ENCODE results near the gene DNAL4. TPM values are rescaled to one million over a fixed set of nuclear protein-coding genes. Genes with fewer than 3 reads are reported as not detected.

DNAL4 gene
- total RNA-seq: 29.1 and 38.3 TPM in 2 replicates

GRCh38 chr22:38793721-38794466 lies at the start of gene DNAL4:
Gene DNAL4 (minus strand): TSS chr22:38794143. CDS start chr22:38782731, 11,412 bp downstream.

GRCh38 chr22:38755911-38756532 lies 37.9 kb downstream of the DNAL4 start, which contains the start of gene SUN2:
Gene SUN2 (minus strand): TSS chr22:38755998. CDS start chr22:38752628, 3,370 bp downstream.

Other genes starting within 250 kb of the DNAL4 start
- 1.4 and 3.1 TPM in 2 replicates for gene DMC1, start 224.0 kb downstream of the DNAL4 start, total RNA-seq
- 0.34 and 1.4 TPM in 2 replicates for gene FAM227A, start 137.8 kb downstream of the DNAL4 start, total RNA-seq
- gene CBY1, start 137.5 kb downstream of the DNAL4 start, total RNA-seq: 15.8 and 22.2 TPM in 2 replicates
- 32.9 and 78.6 TPM in 2 replicates for gene TOMM22, start 112.2 kb downstream of the DNAL4 start, total RNA-seq
- gene JOSD1, start 93.2 kb downstream of the DNAL4 start, total RNA-seq: 93.3 and 129 TPM in 2 replicates
- gene GTPBP1, start 88.2 kb downstream of the DNAL4 start, total RNA-seq: 21.9 and 47.3 TPM in 2 replicates
- 21.5 and 69.4 TPM in 2 replicates for gene SUN2, start 38.1 kb downstream of the DNAL4 start, total RNA-seq
- gene NPTXR, start 49.9 kb upstream of the DNAL4 start, total RNA-seq: under 0.01 and 5.7 TPM in 2 replicates
- 13.7 and 32.5 TPM in 2 replicates for gene CBX6, start 78.1 kb upstream of the DNAL4 start, total RNA-seq
- 0.64 and 5.8 TPM in 2 replicates for gene APOBEC3A, start 163.5 kb upstream of the DNAL4 start, total RNA-seq
- 0.34 and 0.50 TPM in 2 replicates for gene APOBEC3B, start 188.2 kb upstream of the DNAL4 start, total RNA-seq
- 7.5 and 13.0 TPM in 2 replicates for gene APOBEC3C, start 220.1 kb upstream of the DNAL4 start, total RNA-seq
- gene APOBEC3D, start 227.0 kb upstream of the DNAL4 start, total RNA-seq: 0.34 and 0.93 TPM in 2 replicates
- 2.1 and 4.3 TPM in 2 replicates for gene APOBEC3F, start 246.7 kb upstream of the DNAL4 start, total RNA-seq